Breast epithelium (tissue), 4 donors: ENCODE results near the gene WDR70. TPM values are rescaled to one million over a fixed set of nuclear protein-coding genes. Genes with fewer than 3 reads are reported as not detected.

ENCODE experiments used
- DNase-seq, 2 donors: peaks; one replicate each; pipeline ENCODE4 v3.0.0-alpha.2; 2019; ENCODE audit warnings: low spot score in 2 of 2
- H3K27ac ChIP-seq, 2 donors: fragments of 200-600 bp; sonication (generic) in 1 of 2; one replicate each; pipeline ENCODE4 v1.5.1; 2016 to 2019; ENCODE audit warnings: mild to moderate bottlenecking in 1 of 2
- H3K27me3 ChIP-seq, 2 donors: fragments of 200-600 bp; sonication (generic) in 1 of 2; one replicate each; pipeline versions ENCODE4 v1.5.1 to v1.6.0; 2017 to 2019; ENCODE audit warnings: control low read depth in 1 of 2, mild to moderate bottlenecking in 1 of 2
- H3K36me3 ChIP-seq: fragments of 200-600 bp; one replicate; pipeline ENCODE4 v1.5.1; 2019
- H3K4me1 ChIP-seq, 2 donors: fragments of 200-600 bp; sonication (generic); one replicate each; pipeline ENCODE4 v1.5.1; 2016 to 2019; ENCODE audit warnings: control low read depth in 1 of 2
- H3K4me3 ChIP-seq, 3 donors: fragments of 200-600 bp; sonication (generic); 1 replicate in 2 of 3; 2 replicates in 1 of 3; pipeline ENCODE4 v1.5.1; 2016 to 2019; ENCODE audit warnings: mild to moderate bottlenecking in 3 of 3, moderate library complexity in 2 of 3
- H3K9me3 ChIP-seq, 2 donors: fragments of 200-600 bp; sonication (generic) in 1 of 2; one replicate each; pipeline ENCODE4 v1.5.1; 2016 to 2019; ENCODE audit warnings: control low read depth in 1 of 2
- POLR2A ChIP-seq: fragments of 450-650 bp; IDR thresholded peaks from one replicate; pipeline ENCODE4 v1.6.1; 2016; ENCODE audit warnings: antibody characterized with exemption, mild to moderate bottlenecking, moderate library complexity
- POLR2AphosphoS5 ChIP-seq, 3 donors: sonication (generic); formaldehyde crosslinking; IDR thresholded peaks; one replicate each; pipeline ENCODE4 v1.6.1; 2017; ENCODE audit warnings: antibody characterized with exemption in 3 of 3
- intact Hi-C: fragments of 100-400 bp; cut with DNase I; formaldehyde crosslinking; loops from one replicate; pipeline ENCODE4 v1.15.1; 2023; ENCODE audit warnings: low total_unique reads
- total RNA-seq, 3 donors: library from RNA; depleted of rRNA; stranded (reverse); fragments of >200 nt; gene quantifications; one replicate each; pipeline ENCODE4 v1.1.0, GENCODE V29; 2016
- TF ChIP-seq, protein P1 (sequence below), 3 donors: fragments of 450-650 bp; IDR thresholded peaks; one replicate each; pipeline ENCODE4 v1.5.1; 2016 to 2017; ENCODE audit warnings: antibody characterized with exemption in 3 of 3, mild to moderate bottlenecking in 3 of 3, moderate library complexity in 3 of 3

WDR70 gene
- total RNA-seq, 3 donors from 2014 or later: 29.6 to 40.2 (median 37.0) TPM

DNA sequence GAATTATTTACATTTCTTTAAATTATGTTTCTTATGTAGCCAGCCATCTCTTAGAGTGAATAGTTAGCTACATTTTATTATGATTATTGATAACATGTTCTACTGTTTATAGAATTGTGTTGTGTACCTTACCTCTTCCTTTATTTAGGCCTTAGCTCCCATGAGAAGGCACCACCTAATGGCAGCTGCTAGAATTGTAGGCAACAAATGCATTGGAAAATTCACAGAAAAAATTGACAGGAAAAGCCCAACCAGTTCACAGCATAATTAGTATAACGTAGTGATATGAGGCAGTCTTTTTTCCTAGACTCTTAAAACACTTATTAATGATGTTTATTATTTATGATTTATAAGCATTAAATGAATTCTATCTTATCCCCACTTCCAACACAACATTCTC is 175.8 kb downstream of the WDR70 start:
- Histone ChIP-seq H3K4me3 (no peak overlapping the region), H3K27ac (no peak overlapping the region), H3K36me3 (no peaks in the 10 kb centered on the region), H3K4me1 (no peaks in the 10 kb centered on the region), H3K9me3 (no peaks in the 10 kb centered on the region), H3K27me3 (no peaks in the 10 kb centered on the region)
- no peak for DNase-seq
- no peak for TF ChIP-seq POLR2AphosphoS5 (IDR thresholded peaks at IDR 0.05)
- TF ChIP-seq, protein P1, sequence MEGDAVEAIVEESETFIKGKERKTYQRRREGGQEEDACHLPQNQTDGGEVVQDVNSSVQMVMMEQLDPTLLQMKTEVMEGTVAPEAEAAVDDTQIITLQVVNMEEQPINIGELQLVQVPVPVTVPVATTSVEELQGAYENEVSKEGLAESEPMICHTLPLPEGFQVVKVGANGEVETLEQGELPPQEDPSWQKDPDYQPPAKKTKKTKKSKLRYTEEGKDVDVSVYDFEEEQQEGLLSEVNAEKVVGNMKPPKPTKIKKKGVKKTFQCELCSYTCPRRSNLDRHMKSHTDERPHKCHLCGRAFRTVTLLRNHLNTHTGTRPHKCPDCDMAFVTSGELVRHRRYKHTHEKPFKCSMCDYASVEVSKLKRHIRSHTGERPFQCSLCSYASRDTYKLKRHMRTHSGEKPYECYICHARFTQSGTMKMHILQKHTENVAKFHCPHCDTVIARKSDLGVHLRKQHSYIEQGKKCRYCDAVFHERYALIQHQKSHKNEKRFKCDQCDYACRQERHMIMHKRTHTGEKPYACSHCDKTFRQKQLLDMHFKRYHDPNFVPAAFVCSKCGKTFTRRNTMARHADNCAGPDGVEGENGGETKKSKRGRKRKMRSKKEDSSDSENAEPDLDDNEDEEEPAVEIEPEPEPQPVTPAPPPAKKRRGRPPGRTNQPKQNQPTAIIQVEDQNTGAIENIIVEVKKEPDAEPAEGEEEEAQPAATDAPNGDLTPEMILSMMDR (IDR thresholded peaks at IDR 0.05): peak in 1 of 3 donors; percentile 9
- intact Hi-C loops: no loop called here

DNA sequence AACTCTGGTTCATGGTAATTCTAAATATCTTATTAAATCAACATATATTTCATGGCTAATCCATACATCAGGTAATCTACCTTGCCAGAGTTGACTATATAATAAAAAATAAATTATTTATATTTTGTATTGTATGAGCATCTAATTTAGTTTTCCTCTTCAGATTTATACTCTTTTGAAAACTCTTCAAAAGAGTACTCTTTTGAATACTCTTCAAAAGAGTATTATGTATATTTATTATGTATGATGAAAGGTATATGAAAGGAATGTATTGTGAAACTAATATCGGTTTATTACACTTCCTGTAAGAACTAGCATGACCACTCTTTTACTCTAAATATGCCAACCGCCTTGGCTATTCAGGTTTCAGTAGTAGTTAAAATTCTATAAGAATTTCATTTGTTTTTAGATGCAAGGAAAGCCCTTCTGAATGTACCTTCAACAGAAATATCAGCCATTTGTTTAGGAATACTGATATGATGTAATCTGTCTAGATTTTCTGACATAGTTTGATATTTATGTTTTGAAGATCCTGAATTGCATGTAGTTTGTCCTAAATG is 178.7 kb downstream of the WDR70 start:
- H3K9me3 ChIP-seq: no peaks in the 10 kb centered on the region
- no peak overlapping the region for H3K4me3 ChIP-seq
- intact Hi-C loops: no loop called here
- no peak for DNase-seq
- no peaks in the 10 kb centered on the region for H3K4me1 ChIP-seq
- H3K27me3 ChIP-seq: no peaks in the 10 kb centered on the region
- H3K36me3 ChIP-seq: no peaks in the 10 kb centered on the region
- no peak for TF ChIP-seq POLR2AphosphoS5 (IDR thresholded peaks at IDR 0.05)
- TF ChIP-seq, protein P1 (IDR thresholded peaks at IDR 0.05): no peak
- TF ChIP-seq POLR2A: no peak
- H3K27ac ChIP-seq: no peak overlapping the region

DNA sequence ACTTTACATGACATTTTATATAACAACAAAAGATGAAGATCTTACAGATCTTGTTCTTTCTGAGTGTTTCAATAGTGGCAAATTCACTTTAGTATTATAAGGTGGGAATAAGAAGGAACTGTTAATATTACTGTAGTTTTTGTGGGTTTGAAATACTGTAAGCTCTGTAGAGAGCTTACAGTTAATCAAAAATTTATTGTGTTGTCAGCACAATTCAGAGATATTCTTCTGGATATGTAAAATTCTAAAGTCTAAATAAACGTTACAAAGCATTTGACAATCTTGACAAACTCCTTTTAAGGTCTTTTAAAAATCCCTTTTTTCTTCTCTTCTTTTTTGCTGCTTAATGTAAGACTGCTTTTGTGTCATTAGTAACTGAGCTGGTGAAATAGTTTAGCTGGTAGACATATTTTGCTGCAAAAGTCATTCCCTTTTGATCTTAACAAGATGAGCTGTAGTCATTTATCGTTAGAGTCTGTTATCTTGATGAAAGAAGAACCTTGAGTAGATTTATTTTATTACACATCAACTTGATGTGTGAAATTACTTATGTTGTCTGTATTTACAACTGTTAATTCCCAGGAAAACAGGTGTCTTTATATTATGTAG is 186.0 kb downstream of the WDR70 start:
- no peak for DNase-seq
- intact Hi-C loops: no loop called here
- no peak overlapping the region for H3K27ac ChIP-seq
- H3K36me3 ChIP-seq: no peaks in the 10 kb centered on the region
- H3K27me3 ChIP-seq: no peaks in the 10 kb centered on the region
- no peaks in the 10 kb centered on the region for H3K9me3 ChIP-seq
- H3K4me1 ChIP-seq: no peaks in the 10 kb centered on the region
- TF ChIP-seq, protein P1 (IDR thresholded peaks at IDR 0.05): no peak
- TF ChIP-seq POLR2AphosphoS5 (IDR thresholded peaks at IDR 0.05) (no peak), POLR2A (no peak)
- no peak overlapping the region for H3K4me3 ChIP-seq

DNA sequence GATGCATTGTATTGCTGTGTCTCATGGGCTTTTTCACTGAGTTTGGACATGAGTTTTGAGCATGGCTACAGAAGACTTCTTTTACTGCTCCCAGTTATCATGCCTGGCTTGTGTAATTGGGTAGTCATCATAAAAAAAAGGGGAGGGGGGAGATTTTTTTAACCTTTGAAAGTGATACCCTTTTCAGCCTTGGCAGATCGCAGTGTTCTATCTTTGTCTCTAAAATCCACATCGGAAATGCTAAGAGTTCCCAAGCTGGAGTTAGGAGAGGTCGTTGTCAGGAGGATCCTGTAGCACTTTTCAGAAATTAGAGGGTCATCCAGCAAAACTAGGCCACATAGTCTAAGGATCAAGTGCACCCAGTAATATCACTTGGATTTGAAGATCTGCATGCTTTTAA is 188.4 kb downstream of the WDR70 start:
- H3K27me3 ChIP-seq: no peaks in the 10 kb centered on the region
- no peaks in the 10 kb centered on the region for H3K9me3 ChIP-seq
- intact Hi-C loops: no loop called here
- no peak for DNase-seq
- no peaks in the 10 kb centered on the region for H3K36me3 ChIP-seq
- H3K4me3 ChIP-seq: no peak overlapping the region
- H3K4me1 ChIP-seq: no peaks in the 10 kb centered on the region
- no peak overlapping the region for H3K27ac ChIP-seq
- no peak for TF ChIP-seq POLR2AphosphoS5 (IDR thresholded peaks at IDR 0.05)
- no peak for TF ChIP-seq POLR2A
- TF ChIP-seq, protein P1 (IDR thresholded peaks at IDR 0.05): no peak

DNA sequence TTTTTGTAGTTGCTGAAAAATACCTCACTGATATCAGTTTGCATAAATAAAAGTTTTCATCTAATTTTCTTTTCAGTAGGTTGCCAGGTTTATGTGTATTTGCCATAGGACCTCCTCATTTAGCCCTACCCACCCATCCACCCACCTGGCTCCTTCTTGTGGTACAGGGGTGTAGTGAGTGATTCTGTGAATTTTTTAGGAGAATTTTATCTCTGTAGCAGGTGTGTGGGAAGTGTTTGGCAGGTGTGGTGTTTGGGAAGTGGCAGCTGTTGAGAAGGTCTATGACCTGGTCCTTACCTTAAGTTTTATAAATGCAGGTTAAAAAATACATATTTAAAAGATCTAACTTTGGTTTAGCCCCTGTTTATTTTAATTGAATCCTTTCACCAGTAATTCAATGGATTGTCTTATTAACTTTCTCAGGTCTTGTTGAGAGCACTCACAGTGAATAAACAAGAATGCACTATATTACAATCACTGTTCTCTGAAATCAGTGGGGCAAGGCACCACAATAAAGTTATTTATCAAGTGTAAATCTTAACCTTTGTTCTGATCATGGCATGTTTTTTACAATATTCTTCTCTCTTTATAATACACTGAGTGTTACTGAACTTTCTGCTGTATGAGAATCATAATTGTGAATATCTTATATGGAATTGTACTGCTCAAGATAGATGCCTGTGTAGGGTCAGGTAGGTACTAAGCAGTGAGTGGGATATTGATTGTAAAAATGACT is 189.1 kb downstream of the WDR70 start:
- Histone ChIP-seq H3K27me3 (no peaks in the 10 kb centered on the region), H3K4me1 (no peaks in the 10 kb centered on the region), H3K27ac (no peak overlapping the region), H3K4me3 (no peak overlapping the region), H3K36me3 (no peaks in the 10 kb centered on the region), H3K9me3 (no peaks in the 10 kb centered on the region)
- TF ChIP-seq, protein P1 (IDR thresholded peaks at IDR 0.05): no peak
- TF ChIP-seq POLR2AphosphoS5 (IDR thresholded peaks at IDR 0.05) (no peak), POLR2A (no peak)
- intact Hi-C loops: no loop called here
- no peak for DNase-seq
